ENCODE data around the gene BCL2L11. TPM values are rescaled to one million over a fixed set of nuclear protein-coding genes. Genes with fewer than 3 reads are reported as not detected.

BCL2L11 gene
- total RNA-seq, 1 donor from 2014 or later = 19.3 TPM

DNA sequence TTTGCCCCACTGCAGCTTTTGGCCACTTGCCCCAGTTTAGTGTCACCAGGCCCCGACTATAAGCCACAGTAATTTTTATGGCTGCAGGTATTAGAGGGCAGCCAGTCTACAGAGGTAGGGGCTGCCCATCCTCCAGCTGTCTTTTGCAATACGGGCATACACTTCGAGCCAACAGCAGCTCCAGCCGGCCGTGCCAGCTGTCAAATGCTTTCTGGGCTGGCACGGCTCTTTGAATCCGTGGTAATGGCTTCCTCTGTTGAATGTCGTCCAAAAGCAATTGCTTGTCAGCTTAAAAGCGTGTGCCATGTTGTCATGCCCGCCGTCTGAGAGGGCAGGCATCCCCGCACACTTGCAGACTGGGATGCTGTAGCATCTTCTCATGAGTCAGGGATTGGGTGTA lies 41.3 kb downstream of the BCL2L11 start:
- no peaks in the 10 kb centered on the region for H3K36me3 ChIP-seq (ENCODE audit: insufficient read depth, low read length)
- H4K20me1 ChIP-seq (ENCODE audit: insufficient read depth, low read length) = no peaks in the 10 kb centered on the region
- no peak overlapping the region for H3K9ac ChIP-seq (ENCODE audit: low read length)
- H3K9me3 Mint-ChIP-seq (ENCODE audit: unreplicated experiment) = peaks cover 1% of the 10 kb centered on the region
- no peaks in the 10 kb centered on the region for H3K9me3 ChIP-seq (ENCODE audit: insufficient read depth, low read depth, low read length)
- TF ChIP-seq, protein P1, sequence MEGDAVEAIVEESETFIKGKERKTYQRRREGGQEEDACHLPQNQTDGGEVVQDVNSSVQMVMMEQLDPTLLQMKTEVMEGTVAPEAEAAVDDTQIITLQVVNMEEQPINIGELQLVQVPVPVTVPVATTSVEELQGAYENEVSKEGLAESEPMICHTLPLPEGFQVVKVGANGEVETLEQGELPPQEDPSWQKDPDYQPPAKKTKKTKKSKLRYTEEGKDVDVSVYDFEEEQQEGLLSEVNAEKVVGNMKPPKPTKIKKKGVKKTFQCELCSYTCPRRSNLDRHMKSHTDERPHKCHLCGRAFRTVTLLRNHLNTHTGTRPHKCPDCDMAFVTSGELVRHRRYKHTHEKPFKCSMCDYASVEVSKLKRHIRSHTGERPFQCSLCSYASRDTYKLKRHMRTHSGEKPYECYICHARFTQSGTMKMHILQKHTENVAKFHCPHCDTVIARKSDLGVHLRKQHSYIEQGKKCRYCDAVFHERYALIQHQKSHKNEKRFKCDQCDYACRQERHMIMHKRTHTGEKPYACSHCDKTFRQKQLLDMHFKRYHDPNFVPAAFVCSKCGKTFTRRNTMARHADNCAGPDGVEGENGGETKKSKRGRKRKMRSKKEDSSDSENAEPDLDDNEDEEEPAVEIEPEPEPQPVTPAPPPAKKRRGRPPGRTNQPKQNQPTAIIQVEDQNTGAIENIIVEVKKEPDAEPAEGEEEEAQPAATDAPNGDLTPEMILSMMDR (IDR thresholded peaks at IDR 0.05; ENCODE audit: insufficient read depth, low read depth, low read length) = no peak
- no peak for TF ChIP-seq EZH2 (IDR thresholded peaks at IDR 0.05; ENCODE audit: insufficient read depth, low read length)
- peaks cover 36% of the 10 kb centered on the region for H3K4me1 ChIP-seq (ENCODE audit: insufficient read depth, low read length)
- H3K4me2 ChIP-seq (ENCODE audit: low read length) = peak overlapping the region; percentile 62
- no peak overlapping the region for H3K4me3 Mint-ChIP-seq (ENCODE audit: unreplicated experiment)
- no peak overlapping the region for H3K27ac Mint-ChIP-seq (ENCODE audit: unreplicated experiment)
- H2AFZ ChIP-seq (ENCODE audit: low read depth, low read length) = no peak overlapping the region
- no peaks in the 10 kb centered on the region for H3K79me2 ChIP-seq (ENCODE audit: insufficient read depth, low read length)
- peaks cover 20% of the 10 kb centered on the region for H3K36me3 Mint-ChIP-seq (ENCODE audit: low read depth, unreplicated experiment)
- DNase-seq (ENCODE audit: low read depth) (no peak), FAIRE-seq (no peak)
- no peaks in the 10 kb centered on the region for H3K27me3 Mint-ChIP-seq (ENCODE audit: low read depth, unreplicated experiment)
- H3K27me3 ChIP-seq (ENCODE audit: insufficient read depth, low read length) = no peaks in the 10 kb centered on the region
- H3K27ac ChIP-seq (ENCODE audit: low read depth, low read length) = no peak overlapping the region
- no peak overlapping the region for H3K4me3 ChIP-seq (ENCODE audit: insufficient read depth, low read depth, low read length)
- H3K4me1 Mint-ChIP-seq (ENCODE audit: low read depth, unreplicated experiment) = peaks cover 53% of the 10 kb centered on the region

DNA sequence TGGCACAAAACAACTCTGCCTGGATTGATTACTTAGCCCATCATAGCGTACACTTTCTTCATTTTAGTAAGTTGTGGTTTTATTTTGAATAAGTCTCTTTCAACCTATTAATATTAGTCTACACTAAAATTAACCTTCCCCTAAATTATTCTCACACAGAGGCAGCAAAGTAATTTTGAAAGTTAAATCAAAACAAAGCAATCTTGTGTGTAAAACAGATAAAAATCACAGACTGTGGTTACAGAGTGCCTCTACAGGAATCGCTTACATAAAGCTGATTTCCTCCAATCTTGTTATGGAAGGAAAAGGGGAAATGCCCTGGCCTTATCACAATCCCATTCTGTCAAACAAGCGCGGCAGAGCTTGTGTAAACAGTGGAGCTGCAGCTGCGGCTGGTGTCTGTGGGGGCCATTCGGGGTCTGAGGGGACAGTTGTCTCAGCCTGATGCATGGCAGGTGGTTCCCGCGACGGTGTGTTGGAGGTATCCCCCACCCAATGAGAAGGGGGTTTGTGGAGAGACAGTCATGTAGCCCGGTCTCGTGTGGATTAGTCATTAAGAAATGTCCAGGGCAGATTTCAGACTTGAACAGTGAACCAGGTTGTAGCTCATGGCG lies 42.1 kb downstream of the BCL2L11 start:
- H3K36me3 ChIP-seq (ENCODE audit: insufficient read depth, low read length) = no peaks in the 10 kb centered on the region
- H3K4me2 ChIP-seq (ENCODE audit: low read length) = peak overlapping the region; percentile 42
- H2AFZ ChIP-seq (ENCODE audit: low read depth, low read length) = no peak overlapping the region
- no peaks in the 10 kb centered on the region for H3K27me3 ChIP-seq (ENCODE audit: insufficient read depth, low read length)
- H3K27ac ChIP-seq (ENCODE audit: low read depth, low read length) = no peak overlapping the region
- Mint-ChIP-seq H3K36me3 (ENCODE audit: low read depth, unreplicated experiment) (peaks cover 20% of the 10 kb centered on the region), H3K27ac (ENCODE audit: unreplicated experiment) (peak overlapping the region; percentile 47), H3K4me1 (ENCODE audit: low read depth, unreplicated experiment) (peaks cover 49% of the 10 kb centered on the region), H3K4me3 (ENCODE audit: unreplicated experiment) (peak overlapping the region; percentile 42), H3K27me3 (ENCODE audit: low read depth, unreplicated experiment) (no peaks in the 10 kb centered on the region), H3K9me3 (ENCODE audit: unreplicated experiment) (peaks cover 1% of the 10 kb centered on the region)
- no peaks in the 10 kb centered on the region for H4K20me1 ChIP-seq (ENCODE audit: insufficient read depth, low read length)
- no peaks in the 10 kb centered on the region for H3K79me2 ChIP-seq (ENCODE audit: insufficient read depth, low read length)
- FAIRE-seq = no peak
- DNase-seq (ENCODE audit: low read depth) = peak; percentile 48
- H3K9me3 ChIP-seq (ENCODE audit: insufficient read depth, low read depth, low read length) = no peaks in the 10 kb centered on the region
- H3K4me1 ChIP-seq (ENCODE audit: insufficient read depth, low read length) = peaks cover 41% of the 10 kb centered on the region
- TF ChIP-seq EZH2 (IDR thresholded peaks at IDR 0.05; ENCODE audit: insufficient read depth, low read length) = no peak
- TF ChIP-seq, protein P1 (IDR thresholded peaks at IDR 0.05; ENCODE audit: insufficient read depth, low read depth, low read length) = no peak
- H3K9ac ChIP-seq (ENCODE audit: low read length) = no peak overlapping the region
- no peak overlapping the region for H3K4me3 ChIP-seq (ENCODE audit: insufficient read depth, low read depth, low read length)

DNA sequence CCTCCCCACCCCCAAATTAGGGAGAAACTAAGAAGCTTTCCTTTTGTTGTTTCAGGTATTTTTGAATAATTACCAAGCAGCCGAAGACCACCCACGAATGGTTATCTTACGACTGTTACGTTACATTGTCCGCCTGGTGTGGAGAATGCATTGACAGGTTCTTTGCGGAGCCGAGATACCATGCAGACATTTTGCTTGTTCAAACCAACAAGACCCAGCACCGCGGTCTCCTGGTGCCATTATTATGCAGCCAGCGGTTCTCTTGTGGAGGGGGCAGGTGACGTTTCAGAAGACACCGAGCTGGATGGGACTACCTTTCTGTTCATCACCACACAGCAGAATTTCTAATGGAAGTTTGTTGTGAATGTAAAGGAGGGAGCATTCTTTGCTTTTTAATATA lies 43.4 kb downstream of the BCL2L11 start:
- no peak overlapping the region for H3K9ac ChIP-seq (ENCODE audit: low read length)
- no peaks in the 10 kb centered on the region for H3K27me3 ChIP-seq (ENCODE audit: insufficient read depth, low read length)
- no peak overlapping the region for H2AFZ ChIP-seq (ENCODE audit: low read depth, low read length)
- H4K20me1 ChIP-seq (ENCODE audit: insufficient read depth, low read length) = no peaks in the 10 kb centered on the region
- peaks cover 51% of the 10 kb centered on the region for H3K4me1 ChIP-seq (ENCODE audit: insufficient read depth, low read length)
- no peak overlapping the region for H3K4me3 ChIP-seq (ENCODE audit: insufficient read depth, low read depth, low read length)
- no peak for TF ChIP-seq EZH2 (IDR thresholded peaks at IDR 0.05; ENCODE audit: insufficient read depth, low read length)
- TF ChIP-seq, protein P1 (IDR thresholded peaks at IDR 0.05; ENCODE audit: insufficient read depth, low read depth, low read length) = no peak
- H3K27ac ChIP-seq (ENCODE audit: low read depth, low read length) = no peak overlapping the region
- FAIRE-seq (no peak), DNase-seq (ENCODE audit: low read depth) (no peak)
- H3K36me3 ChIP-seq (ENCODE audit: insufficient read depth, low read length) = no peaks in the 10 kb centered on the region
- Mint-ChIP-seq H3K4me3 (ENCODE audit: unreplicated experiment) (no peak overlapping the region), H3K36me3 (ENCODE audit: low read depth, unreplicated experiment) (peaks cover 20% of the 10 kb centered on the region), H3K27me3 (ENCODE audit: low read depth, unreplicated experiment) (no peaks in the 10 kb centered on the region), H3K9me3 (ENCODE audit: unreplicated experiment) (peaks cover 1% of the 10 kb centered on the region), H3K27ac (ENCODE audit: unreplicated experiment) (no peak overlapping the region), H3K4me1 (ENCODE audit: low read depth, unreplicated experiment) (peaks cover 56% of the 10 kb centered on the region)
- H3K79me2 ChIP-seq (ENCODE audit: insufficient read depth, low read length) = no peaks in the 10 kb centered on the region
- H3K9me3 ChIP-seq (ENCODE audit: insufficient read depth, low read depth, low read length) = no peaks in the 10 kb centered on the region
- H3K4me2 ChIP-seq (ENCODE audit: low read length) = no peak overlapping the region

Data from astrocyte (in vitro differentiated cells and primary cell).